Measurements from ENCODE around the gene TGM5. TPM values are rescaled to one million over a fixed set of nuclear protein-coding genes. Genes with fewer than 3 reads are reported as not detected.

The TGM5 gene
- total and polyA plus RNA-seq, 2 experiments from 2014 or later = not detected

- TF ChIP-seq ZNF462 (CRISPR knock-in tag; IDR thresholded peaks at IDR 0.05) = no peak
- no peak for TF ChIP-seq ZNF331 (CRISPR knock-in tag; IDR thresholded peaks at IDR 0.05; ENCODE audit: low read depth)
- TF ChIP-seq NANOG (IDR thresholded peaks at IDR 0.05; ENCODE audit: borderline replicate concordance) = no peak
- TF ChIP-seq ETS1 (IDR thresholded peaks at IDR 0.05) = no peak
- TF ChIP-seq JUNB (IDR thresholded peaks at IDR 0.05; ENCODE audit: unreplicated experiment) = no peak
These were observed 80.8 kb downstream of the TGM5 start (continued) for GRCh38 chr15:43186003-43186353.

- Histone ChIP-seq H3K4me3 (peak within 1 kb of the TSS; percentile 96), H3K4me1 (ENCODE audit: insufficient read depth) (peaks cover 7% of the 10 kb centered on the region), H4K20me1 (replicated peaks; ENCODE audit: insufficient read depth) (0 out of 2 replicates have a peak, but pooled peaks cover 3% of the 10 kb centered on the region), H3K79me2 (replicated peaks; ENCODE audit: insufficient read depth) (no peaks in the 10 kb centered on the region), H3K27ac (ENCODE audit: low read depth) (peak within 1 kb of the TSS; percentile 27; the same call in 1 of the 2 replicates), H3K27me3 (ENCODE audit: insufficient read depth) (no peaks in the 10 kb centered on the region), H3K9me2 (ENCODE audit: insufficient read depth) (no peaks in the 10 kb centered on the region), H3K36me3 (ENCODE audit: insufficient read depth) (no peaks in the 10 kb centered on the region), H3K4me2 (peak within 1 kb of the TSS; percentile 86), H3F3A (replicated peaks; ENCODE audit: low read depth) (0 out of 2 replicates have a peak, but pooled peaks cover 7% of the 10 kb centered on the region), H2AFZ (peak within 1 kb of the TSS; percentile 97)
- Mint-ChIP-seq H3K4me3 (peak within 1 kb of the TSS; percentile 93), H3K27me3 (ENCODE audit: insufficient read depth, low read depth, poor library complexity) (peaks cover 4% of the 10 kb centered on the region), H3K4me1 (peaks cover 13% of the 10 kb centered on the region; the same call in 2 of the 3 replicates), H3K9me3 (no peaks in the 10 kb centered on the region), H3K36me3 (ENCODE audit: low read depth) (no peaks in the 10 kb centered on the region), H3K27ac (peak within 1 kb of the TSS; percentile 77; the same call in 1 of the 2 replicates)
- ATAC-seq (peak; percentile 96), DNase-seq (ENCODE audit: low spot score) (peak; percentile 98)
- TF ChIP-seq CTCF (conservative IDR thresholded peaks at IDR 0.05; ENCODE audit: low read depth in 2 of 2) = peak; percentile 48 to 54; a peak in 3 of 4 replicates
- peak; percentile 79 for TF ChIP-seq POLR2AphosphoS5 (IDR thresholded peaks at IDR 0.05; ENCODE audit: low read depth)
- TF ChIP-seq CREB1 (CRISPR knock-in tag; IDR thresholded peaks at IDR 0.05; ENCODE audit: low read depth) = no peak
- TF ChIP-seq ETS1 (IDR thresholded peaks at IDR 0.05) = peak; percentile 48; the same call in 1 of the 2 replicates
- TF ChIP-seq NANOG (IDR thresholded peaks at IDR 0.05; ENCODE audit: borderline replicate concordance) = no peak
- TF ChIP-seq ZNF114 (CRISPR knock-in tag; IDR thresholded peaks at IDR 0.05) = no peak
- no peak for TF ChIP-seq ZNF331 (CRISPR knock-in tag; IDR thresholded peaks at IDR 0.05; ENCODE audit: low read depth)
These were observed 81.3 kb downstream of the TGM5 start, which contains the start of gene CCNDBP1 for GRCh38 chr15:43185157-43186002. Gene CCNDBP1, plus strand, starts transcription at chr15:43185403. Its CDS starts 96 bp downstream, at chr15:43185499.
